HepG2 (cell line): Measurements from ENCODE around the gene SMCO4. TPM values are rescaled to one million over a fixed set of nuclear protein-coding genes. Genes with fewer than 3 reads are reported as not detected.
A peak's percentile ranks its signal among the peaks of the same experiment; 100 is the strongest.

Source experiments
- CAMTA2 ChIP-seq: sonication (generic); formaldehyde crosslinking; IDR thresholded peaks from 2 replicates; pipeline ENCODE4 v1.4.0; 2020; ENCODE audit warnings: mild to moderate bottlenecking, missing genetic modification reagents, borderline replicate concordance
- MEIS1 ChIP-seq: sonication (generic); formaldehyde crosslinking; IDR thresholded peaks from 2 replicates; pipeline ENCODE4 v1.9.0; 2021; ENCODE audit warnings: mild to moderate bottlenecking, missing genetic modification reagents, moderate library complexity, borderline replicate concordance
- MLLT10 ChIP-seq: sonication (generic); formaldehyde crosslinking; IDR thresholded peaks from 2 replicates; pipeline ENCODE4 v1.4.0; 2020; ENCODE audit warnings: missing genetic modification reagents
- PHF5A ChIP-seq: IDR thresholded peaks from one replicate; pipeline ENCODE4 v1.6.1; 2018; ENCODE audit warnings: low read depth, missing genetic modification reagents; ENCODE audit not compliant: unreplicated experiment
- RERE ChIP-seq: IDR thresholded peaks from 2 replicates; pipeline ENCODE4 v1.6.1; 2016; ENCODE audit warnings: low read depth, missing genetic modification reagents, missing compliant biosample characterization
- TP53 ChIP-seq: sonication (generic); formaldehyde crosslinking; conservative IDR thresholded peaks from 2 replicates; pipeline ENCODE4 v1.4.0; 2020; ENCODE audit warnings: missing genetic modification reagents
- ZBTB3 ChIP-seq: sonication (generic); formaldehyde crosslinking; IDR thresholded peaks from 2 replicates; pipeline ENCODE4 v1.4.0; 2020; ENCODE audit warnings: low read depth, mild to moderate bottlenecking, moderate library complexity, missing genetic modification reagents, borderline replicate concordance
- ZNF136 ChIP-seq: sonication (generic); formaldehyde crosslinking; IDR thresholded peaks from 2 replicates; pipeline ENCODE4 v1.8.1; 2022; ENCODE audit warnings: low read depth, mild to moderate bottlenecking, moderate library complexity, missing genetic modification reagents
- ZNF33B ChIP-seq: sonication (generic); formaldehyde crosslinking; IDR thresholded peaks from 2 replicates; pipeline ENCODE4 v1.5.1; 2020; ENCODE audit warnings: mild to moderate bottlenecking, missing genetic modification reagents
- ZNF44 ChIP-seq: sonication (generic); formaldehyde crosslinking; IDR thresholded peaks from 2 replicates; pipeline ENCODE4 v1.5.1; 2020; ENCODE audit warnings: mild to moderate bottlenecking, missing genetic modification reagents
- ZNF557 ChIP-seq: sonication (generic); formaldehyde crosslinking; IDR thresholded peaks from 2 replicates; pipeline ENCODE4 v1.4.0; 2020; ENCODE audit warnings: missing genetic modification reagents
- ZNF720 ChIP-seq: sonication (generic); formaldehyde crosslinking; IDR thresholded peaks from 2 replicates; pipeline ENCODE4 v1.4.0; 2020; ENCODE audit warnings: missing genetic modification reagents
- ZNF780A ChIP-seq: sonication (generic); formaldehyde crosslinking; IDR thresholded peaks from 2 replicates; pipeline ENCODE4 v1.8.0; 2022; ENCODE audit warnings: mild to moderate bottlenecking, missing genetic modification reagents, moderate library complexity
- ZNF891 ChIP-seq: sonication (generic); formaldehyde crosslinking; IDR thresholded peaks from 2 replicates; pipeline ENCODE4 v1.5.0; 2020; ENCODE audit warnings: mild to moderate bottlenecking, missing genetic modification reagents
- polyA plus RNA-seq, 8 experiments: library from polyadenylated mRNA; depleted of rRNA in 3 of 8; stranded (reverse) in 7 of 8; unstranded in 1 of 8; fragments of >200 nt; fragmentation: Illumina TruSeq in 4 of 8; extraction: Trizol in 4 of 8; gene quantifications; 2 replicates each; pipeline versions ENCODE4 v1.2.1 to v1.2.3, GENCODE V29; 2011 to 2016; ENCODE audit warnings: low read depth in 4 of 8, missing spikeins in 1 of 8, mixed read lengths in 1 of 8; ENCODE audit not compliant: insufficient read depth in 1 of 8
- total RNA-seq, 5 experiments: library from RNA; depleted of rRNA; stranded (reverse); fragments of >200 nt; fragmentation: Illumina TruSeq; extraction: Trizol; gene quantifications; 2 replicates each; pipeline ENCODE4 v1.2.3, GENCODE V29; 2016; ENCODE audit warnings: low read depth in 1 of 5
- TF ChIP-seq, protein P1 (sequence below): sonication (generic); formaldehyde crosslinking; IDR thresholded peaks from 2 replicates; pipeline ENCODE4 v1.4.0; 2020; ENCODE audit warnings: mild to moderate bottlenecking, missing genetic modification reagents

SMCO4 gene
- total and polyA plus RNA-seq, 2 of the 13 experiments (the other 11 are each of a cell fraction or from before 2014, with no cell fraction given): 10.6 to 28.5 TPM

GRCh38 chr11:93570759-93571413, 27.7 kb upstream of the SMCO4 start (continued):
- TF ChIP-seq MLLT10 (CRISPR knock-in tag) (no peak), ZNF136 (CRISPR knock-in tag) (no peak), TP53 (no peak), ZNF44 (CRISPR knock-in tag) (peak; percentile 45; the same call in 1 of the 2 replicates), ZNF720 (CRISPR knock-in tag) (no peak), ZNF891 (CRISPR knock-in tag) (no peak), ZNF33B (CRISPR knock-in tag) (no peak), ZNF557 (CRISPR knock-in tag) (peak; percentile 48; the same call in 1 of the 2 replicates), PHF5A (CRISPR knock-in tag) (no peak), CAMTA2 (CRISPR knock-in tag) (no peak), ZNF780A (CRISPR knock-in tag) (no peak), MEIS1 (CRISPR knock-in tag) (no peak), RERE (CRISPR knock-in tag) (0 out of 2 replicates have a peak, but pooled peaks have one; percentile 42), ZBTB3 (CRISPR knock-in tag) (no peak)
- TF ChIP-seq, protein P1, sequence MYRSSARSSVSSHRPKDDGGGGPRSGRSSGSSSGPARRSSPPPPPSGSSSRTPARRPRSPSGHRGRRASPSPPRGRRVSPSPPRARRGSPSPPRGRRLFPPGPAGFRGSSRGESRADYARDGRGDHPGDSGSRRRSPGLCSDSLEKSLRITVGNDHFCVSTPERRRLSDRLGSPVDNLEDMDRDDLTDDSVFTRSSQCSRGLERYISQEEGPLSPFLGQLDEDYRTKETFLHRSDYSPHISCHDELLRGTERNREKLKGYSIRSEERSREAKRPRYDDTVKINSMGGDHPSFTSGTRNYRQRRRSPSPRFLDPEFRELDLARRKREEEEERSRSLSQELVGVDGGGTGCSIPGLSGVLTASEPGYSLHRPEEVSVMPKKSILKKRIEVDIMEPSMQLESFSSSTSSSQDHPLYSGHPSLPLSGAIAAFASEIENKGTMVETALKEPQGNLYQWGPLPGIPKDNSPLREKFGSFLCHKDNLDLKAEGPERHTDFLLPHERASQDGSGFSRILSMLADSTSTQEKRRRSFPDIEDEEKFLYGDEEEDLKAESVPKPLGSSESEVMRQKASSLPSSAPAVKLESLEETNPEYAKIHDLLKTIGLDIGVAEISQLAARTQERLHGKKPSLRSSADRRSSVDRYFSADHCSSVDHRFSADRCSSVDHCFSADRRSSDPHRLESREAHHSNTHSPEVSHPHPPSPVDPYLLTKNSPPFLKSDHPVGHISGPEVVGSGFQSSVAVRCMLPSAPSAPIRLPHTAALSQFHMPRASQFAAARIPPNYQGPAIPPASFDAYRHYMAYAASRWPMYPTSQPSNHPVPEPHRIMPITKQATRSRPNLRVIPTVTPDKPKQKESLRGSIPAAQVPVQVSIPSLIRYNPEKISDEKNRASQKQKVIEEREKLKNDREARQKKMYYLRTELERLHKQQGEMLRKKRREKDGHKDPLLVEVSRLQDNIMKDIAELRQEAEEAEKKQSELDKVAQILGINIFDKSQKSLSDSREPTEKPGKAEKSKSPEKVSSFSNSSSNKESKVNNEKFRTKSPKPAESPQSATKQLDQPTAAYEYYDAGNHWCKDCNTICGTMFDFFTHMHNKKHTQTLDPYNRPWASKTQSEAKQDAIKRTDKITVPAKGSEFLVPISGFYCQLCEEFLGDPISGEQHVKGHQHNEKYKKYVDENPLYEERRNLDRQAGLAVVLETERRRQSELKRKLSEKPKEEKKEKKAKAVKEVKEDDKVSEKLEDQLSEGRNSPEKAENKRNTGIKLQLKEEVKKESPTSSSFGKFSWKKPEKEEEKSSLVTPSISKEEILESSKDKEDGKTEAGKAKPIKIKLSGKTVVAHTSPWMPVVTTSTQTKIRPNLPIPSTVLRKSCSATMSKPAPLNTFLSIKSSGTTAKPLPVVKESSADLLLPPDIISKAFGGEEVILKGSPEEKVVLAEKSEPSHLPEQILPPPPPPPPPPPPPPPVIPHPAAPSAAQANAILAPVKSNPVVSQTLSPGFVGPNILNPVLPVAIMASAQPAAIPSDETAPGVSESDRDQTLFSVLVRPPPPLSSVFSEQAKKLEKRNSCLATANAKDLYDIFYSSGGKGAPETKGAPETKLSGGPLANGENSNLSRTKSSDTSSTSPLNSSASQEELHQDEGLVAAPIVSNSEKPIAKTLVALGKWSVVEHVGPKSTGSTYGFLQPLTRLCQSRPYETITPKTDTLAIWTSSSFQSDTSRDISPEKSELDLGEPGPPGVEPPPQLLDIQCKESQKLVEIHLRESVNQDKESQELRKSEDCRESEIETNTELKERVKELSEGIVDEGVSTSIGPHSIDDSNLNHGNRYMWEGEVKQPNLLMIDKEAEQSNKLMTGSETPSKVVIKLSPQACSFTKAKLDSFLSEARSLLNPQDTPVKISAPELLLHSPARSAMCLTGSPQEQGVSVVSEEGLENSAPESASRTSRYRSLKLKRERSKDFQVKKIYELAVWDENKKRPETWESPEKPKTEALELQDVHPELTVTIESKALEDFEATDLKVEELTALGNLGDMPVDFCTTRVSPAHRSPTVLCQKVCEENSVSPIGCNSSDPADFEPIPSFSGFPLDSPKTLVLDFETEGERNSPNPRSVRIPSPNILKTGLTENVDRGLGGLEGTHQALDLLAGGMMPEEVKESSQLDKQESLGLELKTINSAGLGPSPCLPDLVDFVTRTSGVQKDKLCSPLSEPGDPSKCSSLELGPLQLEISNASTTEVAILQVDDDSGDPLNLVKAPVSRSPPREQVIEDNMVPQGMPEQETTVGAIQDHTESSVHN (CRISPR knock-in tag): no peak
